Endodermal cell (in vitro differentiated cells): ENCODE results near the gene NFIA. TPM values are rescaled to one million over a fixed set of nuclear protein-coding genes. Genes with fewer than 3 reads are reported as not detected.
"Not testable (repeated sequence)": the region's sequence is repeated elsewhere in the genome, so short reads cannot be mapped to it uniquely, and the experiment has no call there.

ENCODE experiments used
- DNase-seq: peaks from one replicate; pipeline ENCODE4 v3.0.0-alpha.2; 2017
- H3K27ac ChIP-seq: 2 replicates; pipeline ENCODE4 v1.5.1; 2013; ENCODE audit warnings: mild to moderate bottlenecking, low read depth, low read length, moderate library complexity
- H3K27me3 ChIP-seq: 2 replicates; pipeline ENCODE4 v1.6.1; 2013; ENCODE audit warnings: mild to moderate bottlenecking, low read length, moderate library complexity; ENCODE audit not compliant: insufficient read depth, control insufficient read depth, poor library complexity, severe bottlenecking
- H3K36me3 ChIP-seq: 2 replicates; pipeline ENCODE4 v1.7.0; 2013; ENCODE audit warnings: mild to moderate bottlenecking, low read length, moderate library complexity; ENCODE audit not compliant: control insufficient read depth, insufficient read depth
- H3K4me1 ChIP-seq: one replicate; pipeline ENCODE4 v1.7.0; 2013; ENCODE audit warnings: low read length; ENCODE audit not compliant: control insufficient read depth, insufficient read depth
- H3K4me3 ChIP-seq: 2 replicates; pipeline ENCODE4 v1.5.1; 2013; ENCODE audit warnings: mild to moderate bottlenecking, low read length, moderate library complexity
- H3K9ac ChIP-seq: 2 replicates; pipeline ENCODE4 v1.6.1; 2013; ENCODE audit warnings: mild to moderate bottlenecking, low read length, moderate library complexity; ENCODE audit not compliant: poor library complexity, severe bottlenecking; ENCODE audit errors: extremely low read depth
- H3K9me3 ChIP-seq: 2 replicates; pipeline ENCODE4 v1.6.1; 2013; ENCODE audit warnings: mild to moderate bottlenecking, low read length, moderate library complexity; ENCODE audit not compliant: control insufficient read depth
- H3K27ac Mint-ChIP-seq: 2 replicates; pipeline ENCODE4 v1.8.0; 2020; ENCODE audit warnings: mixed read lengths
- H3K27me3 Mint-ChIP-seq: 2 replicates; pipeline ENCODE4 v1.8.0; 2021; ENCODE audit warnings: mild to moderate bottlenecking, mixed read lengths; ENCODE audit not compliant: insufficient read depth
- H3K36me3 Mint-ChIP-seq: 2 replicates; pipeline ENCODE4 v1.8.0; 2020; ENCODE audit warnings: low read depth, mixed read lengths
- H3K4me1 Mint-ChIP-seq: 2 replicates; pipeline ENCODE4 v1.8.0; 2020; ENCODE audit warnings: mixed read lengths
- H3K4me3 Mint-ChIP-seq: 2 replicates; pipeline ENCODE4 v1.8.0; 2020; ENCODE audit warnings: mild to moderate bottlenecking, moderate library complexity, mixed read lengths
- H3K9me3 Mint-ChIP-seq: 2 replicates; pipeline ENCODE4 v1.8.0; 2020; ENCODE audit warnings: mild to moderate bottlenecking, mixed read lengths
- WGBS, 2 experiments: methylation state at CpG; one replicate each; pipeline versions ENCODE4 v1.1.5 to v1.1.7; 2013; ENCODE audit warnings: missing lambda C conversion rate in 2 of 2, mixed read lengths in 1 of 2; ENCODE audit not compliant: insufficient coverage in 1 of 2, insufficient read length in 1 of 2; 5-methylcytosine and 5-hydroxymethylcytosine counted together
- total RNA-seq, 2 donors: library from RNA; stranded (reverse); fragmentation: NEBNext Ultra II Directional in 1 of 2; extraction: Animal tissue kit (Norgen Biotek cat#: 25700) in 1 of 2; gene quantifications; 2 replicates in 1 of 2; 3 replicates in 1 of 2; pipeline ENCODE4 v1.2.1, GENCODE V29; 2021
- TF ChIP-seq, protein P1 (sequence below): fragments of 200-600 bp; sonication (generic); conservative IDR thresholded peaks from 2 replicates; pipeline ENCODE4 v1.5.0; 2021; ENCODE audit warnings: antibody characterized with exemption, mild to moderate bottlenecking

The NFIA gene
- total RNA-seq, 2 donors from 2014 or later = 2.3 to 3.8 TPM

DNA sequence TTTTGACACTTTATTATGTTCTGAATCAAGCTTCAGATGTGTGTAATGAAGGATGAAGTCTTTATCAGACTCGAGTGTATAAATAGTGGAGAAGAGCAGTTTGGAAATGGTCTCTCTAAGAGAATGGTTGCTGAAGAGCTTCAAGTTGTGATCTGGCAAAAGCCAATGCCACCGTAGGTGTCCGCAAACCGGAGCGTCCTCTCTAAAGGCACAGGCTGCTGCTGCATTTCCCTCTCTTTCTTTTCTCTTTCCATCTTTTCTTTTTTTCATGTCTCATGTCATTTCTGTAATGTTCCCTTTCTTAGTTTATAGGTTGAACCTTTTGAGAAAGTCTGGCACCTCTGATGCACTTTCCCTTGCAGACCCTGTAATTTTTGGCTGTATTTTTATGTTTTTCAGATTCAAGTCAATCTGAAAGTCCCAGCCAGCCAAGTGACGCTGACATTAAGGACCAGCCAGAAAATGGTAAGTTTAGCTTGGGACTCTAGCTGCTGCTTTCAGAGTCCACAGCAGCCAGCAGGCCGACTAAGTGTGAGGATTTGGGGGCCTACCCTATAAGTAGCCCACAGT is 194.8 kb downstream of the NFIA start:
- Histone ChIP-seq H3K36me3 (no peaks in the 10 kb centered on the region), H3K9me3 (no peaks in the 10 kb centered on the region), H3K9ac (no peak overlapping the region), H3K27ac (no peak overlapping the region), H3K27me3 (no peaks in the 10 kb centered on the region), H3K4me3 (no peak overlapping the region), H3K4me1 (no peaks in the 10 kb centered on the region)
- Mint-ChIP-seq H3K4me3 (no peak overlapping the region), H3K9me3 (no peaks in the 10 kb centered on the region), H3K27me3 (no peaks in the 10 kb centered on the region), H3K4me1 (peaks cover 13% of the 10 kb centered on the region), H3K36me3 (no peaks in the 10 kb centered on the region), H3K27ac (no peak overlapping the region)
- no peak for DNase-seq
- WGBS, 2 experiments = 75 to 86% methylated on average over 1 to 7 of the region's 7 CpGs
- TF ChIP-seq, protein P1, sequence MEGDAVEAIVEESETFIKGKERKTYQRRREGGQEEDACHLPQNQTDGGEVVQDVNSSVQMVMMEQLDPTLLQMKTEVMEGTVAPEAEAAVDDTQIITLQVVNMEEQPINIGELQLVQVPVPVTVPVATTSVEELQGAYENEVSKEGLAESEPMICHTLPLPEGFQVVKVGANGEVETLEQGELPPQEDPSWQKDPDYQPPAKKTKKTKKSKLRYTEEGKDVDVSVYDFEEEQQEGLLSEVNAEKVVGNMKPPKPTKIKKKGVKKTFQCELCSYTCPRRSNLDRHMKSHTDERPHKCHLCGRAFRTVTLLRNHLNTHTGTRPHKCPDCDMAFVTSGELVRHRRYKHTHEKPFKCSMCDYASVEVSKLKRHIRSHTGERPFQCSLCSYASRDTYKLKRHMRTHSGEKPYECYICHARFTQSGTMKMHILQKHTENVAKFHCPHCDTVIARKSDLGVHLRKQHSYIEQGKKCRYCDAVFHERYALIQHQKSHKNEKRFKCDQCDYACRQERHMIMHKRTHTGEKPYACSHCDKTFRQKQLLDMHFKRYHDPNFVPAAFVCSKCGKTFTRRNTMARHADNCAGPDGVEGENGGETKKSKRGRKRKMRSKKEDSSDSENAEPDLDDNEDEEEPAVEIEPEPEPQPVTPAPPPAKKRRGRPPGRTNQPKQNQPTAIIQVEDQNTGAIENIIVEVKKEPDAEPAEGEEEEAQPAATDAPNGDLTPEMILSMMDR = no peak

DNA sequence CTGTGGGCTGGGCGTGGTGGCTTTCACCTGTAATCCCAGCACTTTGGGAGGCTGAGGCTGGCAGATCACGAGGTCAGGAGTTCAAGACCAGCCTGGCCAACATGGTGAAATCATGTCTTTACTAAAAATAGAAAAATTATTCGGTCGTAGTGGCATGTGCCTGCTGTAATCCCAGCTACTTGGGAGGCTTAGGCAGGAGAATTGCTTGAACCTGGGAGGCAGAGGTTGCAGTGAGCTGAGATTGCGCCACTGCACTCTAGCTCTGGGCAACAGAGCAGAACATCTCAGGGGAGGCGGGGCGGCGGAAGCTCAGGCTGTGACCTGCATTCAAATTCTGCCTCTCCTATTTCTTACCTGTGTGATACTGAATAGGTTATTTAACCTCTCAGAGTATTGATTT is 196.1 kb downstream of the NFIA start:
- H3K27ac Mint-ChIP-seq = not testable (repeated sequence)

DNA sequence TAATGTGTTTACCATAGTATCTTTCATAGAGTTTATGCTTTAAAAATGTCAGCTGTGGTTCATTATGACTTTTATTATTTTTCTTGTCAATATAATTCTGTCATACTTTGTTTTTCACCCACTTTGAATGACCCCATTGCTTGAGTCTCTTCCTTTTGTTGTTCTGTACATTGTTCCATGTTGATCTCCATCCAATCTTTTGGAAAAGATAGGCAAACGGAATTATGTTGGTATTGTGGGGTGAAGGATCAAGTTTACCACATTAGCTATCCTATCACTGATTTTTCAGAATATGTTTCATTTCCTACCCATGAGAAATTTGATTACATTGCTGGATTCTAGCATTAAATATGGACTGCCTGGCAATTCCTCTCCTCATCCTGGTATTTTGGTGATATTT is 196.6 kb downstream of the NFIA start:
- H3K4me3 Mint-ChIP-seq = no peak overlapping the region
- Histone ChIP-seq H3K27ac (no peak overlapping the region), H3K9me3 (no peaks in the 10 kb centered on the region), H3K36me3 (no peaks in the 10 kb centered on the region), H3K4me1 (no peaks in the 10 kb centered on the region), H3K4me3 (no peak overlapping the region), H3K27me3 (no peaks in the 10 kb centered on the region), H3K9ac (no peak overlapping the region)
- no peaks in the 10 kb centered on the region for H3K36me3 Mint-ChIP-seq
- no peaks in the 10 kb centered on the region for H3K27me3 Mint-ChIP-seq
- DNase-seq = no peak
- H3K9me3 Mint-ChIP-seq = no peaks in the 10 kb centered on the region
- TF ChIP-seq, protein P1 = no peak
- WGBS, 2 experiments = no CpG with 5 or more reads among the region's 1 CpG
- no peak overlapping the region for H3K27ac Mint-ChIP-seq
- peaks cover 15% of the 10 kb centered on the region for H3K4me1 Mint-ChIP-seq

More for the DNA sequence above, 196.1 kb downstream of the NFIA start:
- not testable (repeated sequence) for H3K9me3 ChIP-seq, DNase-seq, H3K4me1 ChIP-seq, H3K27me3 Mint-ChIP-seq, H3K4me3 ChIP-seq, H3K9me3 Mint-ChIP-seq, H3K4me3 Mint-ChIP-seq, H3K27ac ChIP-seq, H3K27me3 ChIP-seq, H3K36me3 ChIP-seq, H3K9ac ChIP-seq, H3K36me3 Mint-ChIP-seq
- WGBS, 2 experiments = 94 to 100% methylated on average over 7 to 8 of the region's 8 CpGs
- H3K4me1 Mint-ChIP-seq = peaks cover 17% of the 10 kb centered on the region

DNA sequence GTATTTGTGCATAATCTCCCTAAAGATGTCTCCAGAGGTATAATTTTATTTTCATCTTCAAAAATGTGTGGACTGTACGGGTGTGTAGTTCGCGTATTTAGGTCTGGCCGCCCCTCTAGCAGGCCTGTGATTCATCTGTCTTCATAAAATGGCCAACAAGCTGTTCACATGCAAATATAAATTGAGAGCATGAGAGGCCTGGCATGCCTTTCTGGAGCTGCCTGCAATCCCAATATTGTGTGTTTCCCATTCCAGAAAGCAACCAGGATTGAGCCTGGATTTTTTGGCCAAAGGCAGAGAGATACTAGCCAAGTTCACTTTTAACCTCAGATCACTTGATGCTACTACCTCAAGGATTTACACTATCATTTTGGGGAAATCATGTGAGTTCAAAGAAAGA is 197.2 kb downstream of the NFIA start:
- no peak overlapping the region for H3K27ac ChIP-seq

More for the DNA sequence above, 197.2 kb downstream of the NFIA start:
- Mint-ChIP-seq H3K4me3 (no peak overlapping the region), H3K9me3 (no peaks in the 10 kb centered on the region), H3K36me3 (no peaks in the 10 kb centered on the region), H3K4me1 (peaks cover 21% of the 10 kb centered on the region), H3K27me3 (no peaks in the 10 kb centered on the region), H3K27ac (no peak overlapping the region)
- Histone ChIP-seq H3K9ac (no peak overlapping the region), H3K27me3 (no peaks in the 10 kb centered on the region), H3K4me3 (no peak overlapping the region), H3K9me3 (no peaks in the 10 kb centered on the region), H3K36me3 (no peaks in the 10 kb centered on the region), H3K4me1 (peaks cover 5% of the 10 kb centered on the region)
- DNase-seq = no peak
- 97 to 100% methylated on average over 1 to 4 of the region's 4 CpGs for WGBS, 2 experiments
- TF ChIP-seq, protein P1 = no peak
